Measurements from ENCODE around the gene TMEM139. TPM values are rescaled to one million over a fixed set of nuclear protein-coding genes. Genes with fewer than 3 reads are reported as not detected.

The TMEM139 gene
- total RNA-seq, 2 donors from 2014 or later, result 13.2 to 23.9 TPM

DNA sequence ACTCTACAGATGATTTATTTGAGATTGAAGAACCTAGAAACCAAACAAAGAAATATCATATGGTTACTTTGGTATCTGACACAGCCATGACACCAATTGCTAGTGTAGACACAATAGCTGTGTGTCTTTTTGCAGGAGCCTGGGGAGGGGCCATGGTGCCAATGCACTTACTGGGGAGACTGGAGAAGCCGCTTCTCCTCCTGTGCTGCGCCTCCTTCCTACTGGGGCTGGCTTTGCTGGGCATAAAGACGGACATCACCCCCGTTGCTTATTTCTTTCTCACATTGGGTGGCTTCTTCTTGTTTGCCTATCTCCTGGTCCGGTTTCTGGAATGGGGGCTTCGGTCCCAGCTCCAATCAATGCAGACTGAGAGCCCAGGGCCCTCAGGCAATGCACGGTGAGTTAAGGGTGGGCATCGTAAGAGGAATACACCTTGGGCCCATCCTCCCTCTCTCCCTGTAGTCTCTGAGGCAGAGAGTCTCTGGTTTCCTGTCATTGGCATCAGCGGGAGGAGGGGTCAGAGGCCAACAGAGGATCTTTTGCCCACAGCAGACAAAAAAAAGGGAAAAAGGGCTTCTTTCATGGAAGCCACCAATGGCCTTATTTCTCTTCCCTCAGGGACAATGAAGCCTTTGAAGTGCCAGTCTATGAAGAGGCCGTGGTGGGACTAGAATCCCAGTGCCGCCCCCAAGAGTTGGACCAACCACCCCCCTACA is 1.2 kb downstream of the TMEM139 start:
- H3K27ac ChIP-seq, result peak overlapping the region in 3 of 4 donors; percentile 58 to 78 (median 67)
- 91 to 92% methylated on average over 11 of the region's 11 CpGs for WGBS, 2 donors
- intact Hi-C loops (cut with DNase I), result no loop called here

DNA sequence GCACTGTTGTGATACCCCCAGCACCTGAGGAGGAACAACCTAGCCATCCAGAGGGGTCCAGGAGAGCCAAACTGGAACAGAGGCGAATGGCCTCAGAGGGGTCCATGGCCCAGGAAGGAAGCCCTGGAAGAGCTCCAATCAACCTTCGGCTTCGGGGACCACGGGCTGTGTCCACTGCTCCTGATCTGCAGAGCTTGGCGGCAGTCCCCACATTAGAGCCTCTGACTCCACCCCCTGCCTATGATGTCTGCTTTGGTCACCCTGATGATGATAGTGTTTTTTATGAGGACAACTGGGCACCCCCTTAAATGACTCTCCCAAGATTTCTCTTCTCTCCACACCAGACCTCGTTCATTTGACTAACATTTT is 1.7 kb downstream of the TMEM139 start:
- TF ChIP-seq, protein P1, sequence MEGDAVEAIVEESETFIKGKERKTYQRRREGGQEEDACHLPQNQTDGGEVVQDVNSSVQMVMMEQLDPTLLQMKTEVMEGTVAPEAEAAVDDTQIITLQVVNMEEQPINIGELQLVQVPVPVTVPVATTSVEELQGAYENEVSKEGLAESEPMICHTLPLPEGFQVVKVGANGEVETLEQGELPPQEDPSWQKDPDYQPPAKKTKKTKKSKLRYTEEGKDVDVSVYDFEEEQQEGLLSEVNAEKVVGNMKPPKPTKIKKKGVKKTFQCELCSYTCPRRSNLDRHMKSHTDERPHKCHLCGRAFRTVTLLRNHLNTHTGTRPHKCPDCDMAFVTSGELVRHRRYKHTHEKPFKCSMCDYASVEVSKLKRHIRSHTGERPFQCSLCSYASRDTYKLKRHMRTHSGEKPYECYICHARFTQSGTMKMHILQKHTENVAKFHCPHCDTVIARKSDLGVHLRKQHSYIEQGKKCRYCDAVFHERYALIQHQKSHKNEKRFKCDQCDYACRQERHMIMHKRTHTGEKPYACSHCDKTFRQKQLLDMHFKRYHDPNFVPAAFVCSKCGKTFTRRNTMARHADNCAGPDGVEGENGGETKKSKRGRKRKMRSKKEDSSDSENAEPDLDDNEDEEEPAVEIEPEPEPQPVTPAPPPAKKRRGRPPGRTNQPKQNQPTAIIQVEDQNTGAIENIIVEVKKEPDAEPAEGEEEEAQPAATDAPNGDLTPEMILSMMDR (IDR thresholded peaks at IDR 0.05), result no peak
- no peak for TF ChIP-seq POLR2A (IDR thresholded peaks at IDR 0.05)
- no peak for DNase-seq
- no peaks in the 10 kb centered on the region for H3K36me3 ChIP-seq (replicated peaks in 1 of 2; ENCODE audit: insufficient read depth in 1 of 2, low read depth in 2 of 2)
- intact Hi-C loops (cut with DNase I), result no loop called here
- no peak for ATAC-seq
- no peaks in the 10 kb centered on the region for H3K9me3 ChIP-seq
- H3K4me3 ChIP-seq, result no peak overlapping the region
- 81 to 85% methylated on average over 6 of the region's 6 CpGs for WGBS, 2 donors
- H3K27ac ChIP-seq, result peak overlapping the region in 2 of 4 donors; percentile 67 to 78
- H3K27me3 ChIP-seq, result no peaks in the 10 kb centered on the region
- H3K4me1 ChIP-seq, result peaks cover 46% of the 10 kb centered on the region

More for the DNA sequence above, 1.2 kb downstream of the TMEM139 start:
- no peaks in the 10 kb centered on the region for H3K36me3 ChIP-seq (replicated peaks in 1 of 2; ENCODE audit: insufficient read depth in 1 of 2, low read depth in 2 of 2)
- ATAC-seq (no peak), DNase-seq (no peak)
- no peaks in the 10 kb centered on the region for H3K9me3 ChIP-seq
- no peak overlapping the region for H3K4me3 ChIP-seq
- H3K27me3 ChIP-seq, result no peaks in the 10 kb centered on the region
- TF ChIP-seq, protein P1 (IDR thresholded peaks at IDR 0.05), result no peak
- no peak for TF ChIP-seq POLR2A (IDR thresholded peaks at IDR 0.05)
- H3K4me1 ChIP-seq, result peaks cover 46% of the 10 kb centered on the region

DNA sequence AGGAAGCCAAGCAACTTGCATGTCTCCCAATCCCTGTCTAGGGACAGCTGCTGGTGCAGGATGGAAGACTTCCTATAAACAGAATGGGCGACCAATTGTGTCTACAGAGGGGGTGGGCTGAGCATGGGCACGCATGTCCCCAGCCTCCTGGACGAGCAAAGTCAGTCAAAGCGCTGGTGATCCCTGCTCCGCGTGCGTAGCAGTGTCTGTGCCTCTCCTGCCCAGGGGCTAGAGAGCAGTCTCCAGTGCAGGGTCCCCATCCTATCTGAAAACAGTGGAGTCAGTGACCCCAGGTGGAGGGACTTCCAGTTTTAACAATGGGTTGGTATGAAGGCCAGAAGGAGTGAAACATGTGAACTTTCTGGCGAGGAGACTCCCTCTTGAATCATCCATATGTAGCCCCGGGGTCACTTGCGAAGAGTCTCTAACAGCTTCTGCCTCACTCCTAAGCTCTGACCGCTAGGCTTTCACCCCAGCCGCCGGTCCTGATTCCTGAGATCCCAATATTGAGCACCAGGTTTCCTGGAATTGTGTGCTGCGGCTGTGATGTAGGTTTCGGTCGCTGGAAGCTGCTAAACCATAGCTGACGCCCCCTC is 2.7 kb downstream of the TMEM139 start:
- intact Hi-C loops (cut with DNase I), result no loop called here
- Histone ChIP-seq H3K4me1 (peaks cover 46% of the 10 kb centered on the region), H3K4me3 (no peak overlapping the region), H3K9me3 (no peaks in the 10 kb centered on the region), H3K27me3 (no peaks in the 10 kb centered on the region), H3K36me3 (replicated peaks in 1 of 2; ENCODE audit: insufficient read depth in 1 of 2, low read depth in 2 of 2) (peaks cover 0 to 7% of the 10 kb centered on the region in 2 donors), H3K27ac (peak overlapping the region; percentile 2 to 83 (median 72))
- 66 to 77% methylated on average over 8 to 17 of the region's 17 CpGs for WGBS, 2 donors
- DNase-seq (no peak), ATAC-seq (no peak)
- TF ChIP-seq POLR2A (IDR thresholded peaks at IDR 0.05), result no peak
- TF ChIP-seq, protein P1 (IDR thresholded peaks at IDR 0.05), result no peak

DNA sequence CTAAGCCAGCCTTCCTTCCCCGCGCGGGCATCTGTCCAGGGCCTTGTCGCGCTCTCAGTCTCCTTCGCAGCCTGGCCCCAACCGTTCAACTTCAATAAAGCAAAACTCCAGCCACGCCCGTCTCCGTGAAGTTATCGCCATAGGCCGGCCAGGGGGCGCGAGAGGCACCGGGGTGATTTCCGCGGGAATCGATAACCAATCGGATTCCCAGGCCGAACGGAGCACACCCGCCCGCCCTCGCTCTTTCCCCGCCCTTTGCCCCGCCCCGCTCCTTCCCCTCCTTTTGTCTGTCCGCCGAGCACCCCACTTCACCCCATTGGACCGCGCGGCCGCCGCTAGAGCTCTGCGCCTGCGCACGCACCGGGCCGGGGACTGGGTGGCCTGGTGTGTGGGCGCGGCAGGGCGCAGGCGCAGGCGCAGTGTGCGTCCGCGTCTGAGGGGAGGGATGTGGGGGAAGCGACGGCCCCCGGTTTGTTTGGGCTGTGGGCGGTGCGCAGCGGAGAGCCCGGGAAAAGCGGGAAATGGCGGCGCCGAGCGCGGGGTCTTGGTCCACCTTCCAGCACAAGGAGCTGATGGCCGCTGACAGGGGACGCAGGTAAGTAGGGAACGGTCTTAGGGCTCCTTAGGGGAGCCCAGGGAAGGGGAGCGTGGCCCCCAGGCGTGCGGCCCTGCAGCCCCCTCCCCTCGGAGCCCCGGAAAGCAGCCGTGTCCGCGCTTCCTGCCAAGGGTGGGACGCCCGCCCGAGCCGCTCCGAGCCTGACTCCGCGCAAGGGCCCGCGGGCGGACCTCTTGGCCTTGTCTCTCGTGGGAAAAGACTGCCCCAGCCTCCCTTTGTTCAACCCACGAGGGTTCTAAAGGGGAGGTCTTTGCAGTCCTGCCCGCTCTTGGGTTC is 3.4 kb downstream of the TMEM139 start, which contains the start of gene CASP2:
Gene CASP2, plus strand, starts transcription at position 417 of the 892 bp plus-strand sequence. Its CDS starts 105 bp downstream, at position 522.
- ATAC-seq (peak; percentile 94), DNase-seq (peak; percentile 98 to 99 (median 98))
- intact Hi-C loops (cut with DNase I), result no loop called here
- Histone ChIP-seq H3K4me3 (peak within 1 kb of the TSS; percentile 36 to 66), H3K27ac (peak within 1 kb of the TSS; percentile 60 to 83 (median 73)), H3K9me3 (no peaks in the 10 kb centered on the region), H3K4me1 (peaks cover 45% of the 10 kb centered on the region), H3K36me3 (replicated peaks in 1 of 2; ENCODE audit: insufficient read depth in 1 of 2, low read depth in 2 of 2) (peaks cover 0 to 13% of the 10 kb centered on the region in 2 donors), H3K27me3 (no peaks in the 10 kb centered on the region)
- 2 to 12% methylated on average over 18 to 84 of the region's 84 CpGs for WGBS, 2 donors
- peak; percentile 39 to 76 (median 72) for TF ChIP-seq POLR2A (IDR thresholded peaks at IDR 0.05)
- TF ChIP-seq, protein P1 (IDR thresholded peaks at IDR 0.05), result peak in 6 of 7 experiments; percentile 11 to 50 (median 42)
